ENCODE results near the gene ZNF789.

The ZNF789 gene

DNA sequence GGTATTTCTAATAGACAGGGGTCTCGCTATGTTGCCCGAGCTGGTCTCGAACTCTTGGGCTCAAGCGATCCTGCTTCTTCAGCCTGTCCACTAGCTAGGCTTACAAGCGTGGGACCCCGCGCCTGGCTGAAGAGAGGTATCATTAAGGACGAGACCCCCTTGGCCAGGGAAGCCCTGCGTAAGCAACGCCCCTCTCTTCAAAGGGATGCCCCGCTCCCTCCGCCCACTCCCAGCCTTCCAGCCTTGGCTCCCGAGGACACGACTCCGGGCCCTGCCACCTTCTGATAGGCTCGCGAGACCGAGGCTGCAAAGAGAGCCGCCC, 31.6 kb downstream of the ZNF789 start:
- DNase-seq (ENCODE audit: low read depth in 3 of 3): no peak

DNA sequence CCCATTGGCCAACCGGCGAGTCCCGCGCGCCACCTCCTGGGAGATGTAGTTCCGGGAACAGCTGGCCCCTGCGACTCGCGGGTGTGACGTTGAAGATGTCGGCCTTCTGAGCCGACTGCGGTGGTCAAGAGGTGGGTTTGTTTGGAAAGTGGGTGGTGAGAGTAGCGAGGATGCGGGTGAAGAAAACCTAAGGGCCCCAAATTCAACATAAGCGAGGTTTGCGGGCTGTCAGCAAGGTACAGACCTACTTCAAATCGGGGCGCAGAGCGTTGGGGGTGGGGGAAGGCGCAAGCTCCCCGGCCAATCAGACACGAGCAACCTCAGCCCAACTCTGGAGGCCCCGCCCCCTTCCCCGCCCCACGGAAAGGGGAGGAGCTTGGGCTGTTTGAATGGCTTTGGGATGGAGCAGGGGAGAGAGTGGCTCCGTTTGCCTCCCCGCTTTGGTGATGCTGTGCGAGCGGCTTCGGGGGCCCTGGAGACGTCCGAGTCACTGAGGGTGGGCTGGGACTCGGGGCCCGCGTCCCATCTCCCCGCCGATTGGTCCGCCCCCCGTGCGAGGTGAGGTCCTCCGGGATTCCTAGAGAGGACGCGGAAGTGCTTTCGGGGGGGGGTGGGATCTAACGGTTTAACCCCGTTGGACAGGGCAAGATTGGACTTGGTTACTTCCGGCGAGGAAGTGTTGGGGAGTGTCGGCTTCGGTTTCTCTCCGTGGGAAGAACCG, 32.1 kb downstream of the ZNF789 start, which contains the start of gene ZKSCAN5:
Gene ZKSCAN5, plus strand, starts transcription at position 60 of the 721 bp plus-strand sequence. CDS start 1,383 bp downstream, outside the sequence.
- DNase-seq (ENCODE audit: low read depth in 3 of 3): peak; percentile 94 to 96 (median 95)

DNA sequence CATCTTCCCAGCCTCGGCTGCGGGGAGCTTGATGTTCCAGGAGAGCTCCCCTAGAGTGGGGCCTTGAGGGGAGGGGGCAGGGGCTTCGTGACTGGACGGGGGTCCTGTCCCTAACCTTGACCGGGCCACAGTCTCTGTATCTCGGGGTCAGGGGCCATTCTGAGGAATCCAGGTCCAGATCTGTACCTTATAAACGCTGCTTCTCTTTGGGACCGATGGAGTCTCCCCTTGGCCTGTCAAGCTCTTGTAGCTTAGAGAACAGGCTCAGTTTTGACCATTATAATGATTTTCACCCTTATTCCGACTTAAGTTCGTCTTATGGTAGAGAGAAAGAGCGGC, 32.6 kb downstream of the ZNF789 start:
- DNase-seq (ENCODE audit: low read depth in 3 of 3): no peak

DNA sequence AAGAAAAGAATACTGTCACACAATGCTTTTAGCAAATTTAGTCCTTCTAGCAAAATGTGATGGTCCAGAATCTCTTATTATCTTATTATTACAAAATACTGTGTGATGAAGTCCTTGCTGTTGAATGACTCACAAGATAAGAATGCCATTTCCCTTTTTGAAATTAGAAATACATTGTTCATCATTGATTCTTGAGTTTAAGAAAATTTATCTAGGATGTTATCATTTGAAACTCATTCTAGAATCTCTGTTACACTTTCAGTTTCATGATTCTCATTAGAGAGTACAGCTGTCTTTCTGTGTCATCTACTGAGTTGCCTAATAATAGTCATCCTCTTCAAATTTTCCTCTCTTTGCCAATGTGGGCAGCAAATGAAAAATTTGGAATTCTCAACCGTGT, 41.4 kb downstream of the ZNF789 start:
- DNase-seq (ENCODE audit: low read depth in 3 of 3): no peak

DNA sequence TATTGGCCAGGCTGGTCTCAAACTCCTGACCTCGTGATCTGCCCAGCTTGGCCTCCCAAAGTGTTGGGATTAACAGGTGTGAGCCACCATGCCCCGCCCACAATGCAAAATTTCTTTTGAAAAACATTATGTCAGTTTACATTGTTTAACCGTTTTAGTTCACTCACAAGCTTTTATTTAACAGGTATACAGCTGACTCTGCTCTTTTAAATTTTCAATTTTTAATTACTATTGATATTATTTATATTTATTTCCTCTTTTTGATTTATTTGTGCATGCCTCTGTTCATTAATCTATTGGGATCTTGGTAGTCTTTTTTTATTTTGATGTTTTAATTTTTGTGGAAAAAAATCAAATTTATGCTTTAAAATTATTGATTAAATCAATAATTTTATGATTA, 48.7 kb downstream of the ZNF789 start:
- DNase-seq (ENCODE audit: low read depth in 3 of 3): no peak

DNA sequence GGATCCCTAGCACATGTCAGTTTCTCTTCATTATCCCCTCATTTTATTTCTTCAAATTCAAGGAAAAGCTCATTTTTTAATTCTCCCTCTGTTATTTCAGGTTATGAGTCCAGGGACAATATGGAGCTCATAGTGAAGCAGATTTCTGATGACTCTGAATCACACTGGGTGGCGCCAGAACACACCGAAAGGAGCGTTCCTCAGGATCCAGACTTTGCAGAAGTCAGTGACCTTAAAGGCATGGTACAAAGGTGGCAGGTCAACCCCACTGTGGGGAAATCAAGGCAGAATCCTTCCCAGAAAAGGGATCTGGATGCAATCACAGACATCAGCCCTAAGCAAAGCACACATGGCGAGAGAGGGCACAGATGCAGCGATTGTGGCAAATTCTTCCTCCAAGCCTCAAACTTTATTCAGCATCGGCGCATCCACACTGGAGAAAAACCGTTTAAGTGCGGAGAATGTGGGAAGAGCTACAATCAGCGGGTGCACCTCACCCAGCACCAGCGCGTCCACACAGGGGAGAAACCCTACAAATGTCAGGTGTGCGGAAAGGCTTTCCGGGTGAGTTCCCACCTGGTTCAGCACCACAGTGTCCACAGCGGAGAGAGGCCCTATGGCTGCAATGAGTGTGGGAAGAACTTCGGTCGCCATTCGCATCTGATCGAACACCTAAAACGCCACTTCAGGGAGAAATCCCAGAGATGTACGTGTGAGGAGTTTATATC, 53.2 kb downstream of the ZNF789 start:
- no peak for DNase-seq (ENCODE audit: low read depth in 3 of 3)

DNA sequence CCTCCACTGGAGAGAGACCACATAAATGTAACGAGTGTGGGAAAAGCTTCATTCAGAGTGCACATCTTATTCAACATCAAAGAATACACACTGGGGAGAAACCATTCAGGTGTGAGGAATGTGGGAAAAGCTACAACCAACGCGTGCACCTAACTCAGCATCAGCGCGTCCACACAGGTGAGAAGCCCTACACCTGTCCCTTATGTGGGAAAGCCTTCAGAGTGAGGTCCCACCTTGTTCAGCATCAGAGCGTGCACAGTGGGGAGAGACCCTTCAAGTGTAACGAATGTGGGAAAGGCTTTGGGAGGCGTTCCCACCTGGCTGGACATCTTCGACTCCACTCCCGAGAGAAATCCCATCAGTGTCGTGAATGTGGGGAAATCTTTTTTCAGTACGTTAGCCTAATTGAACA, 58.7 kb downstream of the ZNF789 start:
- no peak for DNase-seq (ENCODE audit: low read depth in 3 of 3)

DNA sequence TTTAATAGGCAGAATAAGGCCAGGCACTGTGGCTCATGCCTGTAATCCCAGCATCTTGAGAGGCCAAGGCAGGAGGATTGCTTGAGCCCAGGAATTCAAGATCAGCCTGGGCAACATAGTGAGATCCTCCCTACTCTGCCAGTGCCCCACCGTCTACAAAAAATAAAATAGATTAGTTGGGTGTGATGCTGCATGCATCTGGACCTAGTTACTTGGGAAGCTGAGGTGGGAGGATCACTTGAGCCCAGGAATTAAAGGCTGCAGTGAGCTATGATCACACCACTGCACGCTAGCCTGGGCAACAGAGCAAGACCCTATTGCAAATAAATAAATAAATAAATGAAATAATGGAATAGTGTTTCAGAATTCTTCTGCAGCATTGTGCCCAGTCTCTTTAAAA, 63.0 kb downstream of the ZNF789 start:
- no peak for DNase-seq (ENCODE audit: low read depth in 3 of 3)
